H1 (cell line): ENCODE data around the gene PIGK.

ENCODE experiments used
- ATF3 ChIP-seq: IDR thresholded peaks from 2 replicates; pipeline ENCODE4 v1.6.1; 2011; ENCODE audit warnings: low read depth, mild to moderate bottlenecking, low read length; ENCODE audit not compliant: insufficient read depth
- CEBPB ChIP-seq: IDR thresholded peaks from 2 replicates; pipeline ENCODE4 v1.6.1; 2012; ENCODE audit warnings: low read depth, low read length
- GABPA ChIP-seq: IDR thresholded peaks from 2 replicates; pipeline ENCODE4 v1.6.1; 2011; ENCODE audit warnings: mild to moderate bottlenecking, low read length, moderate library complexity, borderline replicate concordance; ENCODE audit not compliant: insufficient read depth
- MAX ChIP-seq: IDR thresholded peaks from 2 replicates; pipeline ENCODE4 v1.6.1; 2012; ENCODE audit warnings: inconsistent platforms
- POLR2A ChIP-seq, 2 experiments: IDR thresholded peaks; 1 replicate in 1 of 2; 2 replicates in 1 of 2; pipeline ENCODE4 v1.6.1; 2011; ENCODE audit warnings: low read depth in 2 of 2, low read length in 2 of 2, mild to moderate bottlenecking in 2 of 2; ENCODE audit errors: control extremely low read depth in 1 of 2
- POLR2AphosphoS5 ChIP-seq: IDR thresholded peaks from 2 replicates; pipeline ENCODE4 v1.6.1; 2011; ENCODE audit warnings: low read depth, low read length
- RFX5 ChIP-seq: IDR thresholded peaks from 2 replicates; pipeline ENCODE4 v1.6.1; 2011; ENCODE audit warnings: low read depth, low read length, improper control_type of control experiment, borderline replicate concordance
- ZNF274 ChIP-seq: IDR thresholded peaks from 2 replicates; pipeline ENCODE4 v1.7.0; 2012; ENCODE audit warnings: low read length, borderline replicate concordance; ENCODE audit errors: extremely low read depth
- TF ChIP-seq, protein P1 (sequence below), 3 experiments: IDR thresholded peaks; 1 replicate in 2 of 3; 2 replicates in 1 of 3; pipeline versions ENCODE4 v1.5.1 to v1.6.1; 2011; ENCODE audit warnings: low read length in 3 of 3, mild to moderate bottlenecking in 3 of 3, inconsistent platforms in 2 of 3, low read depth in 1 of 3, moderate library complexity in 1 of 3; ENCODE audit not compliant: insufficient read depth in 1 of 3; ENCODE audit errors: control extremely low read depth in 1 of 3

- TF ChIP-seq MAX = no peak
- TF ChIP-seq ATF3 = no peak
- no peak for TF ChIP-seq POLR2A (IDR thresholded peaks at IDR 0.05; ENCODE audit: control extremely low read depth in 1 of 2, low read depth in 2 of 2, low read length in 2 of 2)
- TF ChIP-seq CEBPB = no peak
- TF ChIP-seq, protein P1, sequence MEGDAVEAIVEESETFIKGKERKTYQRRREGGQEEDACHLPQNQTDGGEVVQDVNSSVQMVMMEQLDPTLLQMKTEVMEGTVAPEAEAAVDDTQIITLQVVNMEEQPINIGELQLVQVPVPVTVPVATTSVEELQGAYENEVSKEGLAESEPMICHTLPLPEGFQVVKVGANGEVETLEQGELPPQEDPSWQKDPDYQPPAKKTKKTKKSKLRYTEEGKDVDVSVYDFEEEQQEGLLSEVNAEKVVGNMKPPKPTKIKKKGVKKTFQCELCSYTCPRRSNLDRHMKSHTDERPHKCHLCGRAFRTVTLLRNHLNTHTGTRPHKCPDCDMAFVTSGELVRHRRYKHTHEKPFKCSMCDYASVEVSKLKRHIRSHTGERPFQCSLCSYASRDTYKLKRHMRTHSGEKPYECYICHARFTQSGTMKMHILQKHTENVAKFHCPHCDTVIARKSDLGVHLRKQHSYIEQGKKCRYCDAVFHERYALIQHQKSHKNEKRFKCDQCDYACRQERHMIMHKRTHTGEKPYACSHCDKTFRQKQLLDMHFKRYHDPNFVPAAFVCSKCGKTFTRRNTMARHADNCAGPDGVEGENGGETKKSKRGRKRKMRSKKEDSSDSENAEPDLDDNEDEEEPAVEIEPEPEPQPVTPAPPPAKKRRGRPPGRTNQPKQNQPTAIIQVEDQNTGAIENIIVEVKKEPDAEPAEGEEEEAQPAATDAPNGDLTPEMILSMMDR (IDR thresholded peaks at IDR 0.05; ENCODE audit: control extremely low read depth in 1 of 3, insufficient read depth in 1 of 3, low read depth in 1 of 3, low read length in 3 of 3) = no peak
- no peak for TF ChIP-seq GABPA
- TF ChIP-seq RFX5 = no peak
- no peak for TF ChIP-seq ZNF274
- TF ChIP-seq POLR2AphosphoS5 = no peak
Measured at GRCh38 chr1:77039739-77040138, 179.5 kb downstream of the PIGK start.
